ENCODE data around the gene MX2. TPM values are rescaled to one million over a fixed set of nuclear protein-coding genes. Genes with fewer than 3 reads are reported as not detected.
A peak's percentile ranks its signal among the peaks of the same experiment; 100 is the strongest.

MX2 gene
- total and polyA plus RNA-seq, 10 of the 15 experiments (the other 5 are each of a cell fraction or from before 2014, with no cell fraction given), result 10.5 to 167 (median 46.1) TPM

- TF ChIP-seq SIX5 (IDR thresholded peaks at IDR 0.05; ENCODE audit: low read depth, low read length, severe bottlenecking) (no peak), SRF (IDR thresholded peaks at IDR 0.05; ENCODE audit: low read depth in 2 of 2, low read length in 2 of 2) (0 out of 4 replicates have a peak, but pooled peaks of 1 of the 2 experiments have one; percentile 38), SMARCA5 (IDR thresholded peaks at IDR 0.05) (peak; percentile 74), RFX5 (IDR thresholded peaks at IDR 0.05; ENCODE audit: low read depth, low read length) (0 out of 2 replicates have a peak, but pooled peaks have one; percentile 14), SP1 (IDR thresholded peaks at IDR 0.05; ENCODE audit: low read depth, low read length) (no peak), MYB (IDR thresholded peaks at IDR 0.05; ENCODE audit: borderline replicate concordance, low read depth, low read length) (no peak), CHD4 (IDR thresholded peaks at IDR 0.05) (no peak), RELB (IDR thresholded peaks at IDR 0.05; ENCODE audit: low read depth) (peak; percentile 88), JUNB (IDR thresholded peaks at IDR 0.05) (peak; percentile 90), SPI1 (IDR thresholded peaks at IDR 0.05; ENCODE audit: borderline replicate concordance, insufficient read depth, low read depth, low read length) (peak; percentile 66; the same call in 1 of the 2 replicates), YY1 (IDR thresholded peaks at IDR 0.05; ENCODE audit: low read depth, low read length) (peak; percentile 9; the same call in 1 of the 2 replicates), RAD21 (IDR thresholded peaks at IDR 0.05; ENCODE audit: insufficient read depth, low read depth, low read length) (0 out of 2 replicates have a peak, but pooled peaks have one; percentile 9), PBX3 (IDR thresholded peaks at IDR 0.05; ENCODE audit: insufficient replicate concordance, low read depth, low read length) (peak; percentile 4), HDGF (IDR thresholded peaks at IDR 0.05) (no peak), LARP7 (IDR thresholded peaks at IDR 0.05) (no peak), USF2 (IDR thresholded peaks at IDR 0.05; ENCODE audit: borderline replicate concordance, low read depth, low read length) (no peak), MTA3 (IDR thresholded peaks at IDR 0.05; ENCODE audit: borderline replicate concordance, low read length) (no peak), RB1 (IDR thresholded peaks at IDR 0.05; ENCODE audit: borderline replicate concordance) (peak; percentile 23; the same call in 1 of the 2 replicates), ZBTB11 (CRISPR knock-in tag; IDR thresholded peaks at IDR 0.05) (no peak), SUPT20H (IDR thresholded peaks at IDR 0.05; ENCODE audit: borderline replicate concordance, control insufficient read depth, low read depth, low read length) (no peak), ATF7 (IDR thresholded peaks at IDR 0.05; ENCODE audit: low read depth) (peak; percentile 93), PAX5 (IDR thresholded peaks at IDR 0.05; ENCODE audit: borderline replicate concordance, low read depth, low read length) (peak; percentile 83; the same call in 1 of the 2 replicates), TAF1 (IDR thresholded peaks at IDR 0.05; ENCODE audit: borderline replicate concordance, low read depth, low read length) (peak; percentile 48; the same call in 1 of the 2 replicates)
Observed at GRCh38 chr21:41361786-41362604, at the start of gene MX2 (continued).

All from GM12878 (cell line).